Testis (tissue), 3 donors: ENCODE results near the gene SUSD1. TPM values are rescaled to one million over a fixed set of nuclear protein-coding genes. Genes with fewer than 3 reads are reported as not detected.

Experiments used
- DNase-seq: peaks from one replicate; pipeline ENCODE4 v3.0.0-alpha.2; 2019
- H3K27ac ChIP-seq, 2 donors: fragments of 200-600 bp; sonication (generic); one replicate each; pipeline ENCODE4 v1.5.1; 2019
- H3K27me3 ChIP-seq: fragments of 200-600 bp; sonication (generic); one replicate; pipeline ENCODE4 v1.5.1; 2019
- H3K36me3 ChIP-seq: fragments of 200-600 bp; sonication (generic); one replicate; pipeline ENCODE4 v1.5.1; 2017; ENCODE audit warnings: low read depth; ENCODE audit errors: missing control alignments
- H3K4me1 ChIP-seq: fragments of 200-600 bp; sonication (generic); one replicate; pipeline ENCODE4 v1.5.1; 2019
- H3K4me3 ChIP-seq, 2 donors: fragments of 200-600 bp; sonication (generic); one replicate each; pipeline ENCODE4 v1.5.1; 2017 to 2019
- H3K9me3 ChIP-seq: fragments of 200-600 bp; sonication (generic); one replicate; pipeline ENCODE4 v1.5.1; 2017
- CTCF ChIP-seq, 3 experiments: fragments of 450-650 bp in 2 of 3; fragments of 200-600 bp in 1 of 3; sonication (generic) in 1 of 3; IDR thresholded peaks; one replicate each; pipeline ENCODE4 v1.5.1; 2016 to 2019; ENCODE audit warnings: antibody characterized with exemption in 3 of 3, mild to moderate bottlenecking in 2 of 3, moderate library complexity in 1 of 3
- POLR2A ChIP-seq: fragments of 450-650 bp; IDR thresholded peaks from one replicate; pipeline ENCODE4 v1.6.1; 2017; ENCODE audit warnings: antibody characterized with exemption, mild to moderate bottlenecking, moderate library complexity
- WGBS, 2 donors: methylation state at CpG; one replicate each; pipeline ENCODE4 v1.1.5; 2018; 5-methylcytosine and 5-hydroxymethylcytosine counted together
- intact Hi-C: fragments of 100-400 bp; cut with DNase I; formaldehyde crosslinking; loops from one replicate; pipeline ENCODE4 v1.15.1; 2023; ENCODE audit warnings: low total_unique reads
- polyA plus RNA-seq: library from polyadenylated mRNA; stranded (reverse); fragments of 350-450 nt; fragmentation: Illumina TruSeq; extraction: RNeasy Lipid Tissue Mini Kit (QIAGEN cat#74804); gene quantifications from one replicate; pipeline ENCODE4 v1.2.3, GENCODE V29; 2014; ENCODE audit warnings: low read depth, low replicate concordance; ENCODE audit not compliant: insufficient read depth
- total RNA-seq, 2 donors: library from RNA; depleted of rRNA; stranded (reverse); fragments of >200 nt; gene quantifications; one replicate each; pipeline ENCODE4 v1.2.3, GENCODE V29; 2016

Gene SUSD1
- total and polyA plus RNA-seq, 3 donors from 2014 or later: 12.7 to 39.1 (median 28.0) TPM

- WGBS, 2 donors: 64% methylated on average over 2 of the region's 2 CpGs
- no peak for TF ChIP-seq POLR2A
- TF ChIP-seq CTCF (IDR thresholded peaks at IDR 0.05): no peak
- intact Hi-C loops: no loop called here
Measured at GRCh38 chr9:112056996-112057395, 118.1 kb downstream of the SUSD1 start.

GRCh38 chr9:112054916-112055315 is 120.2 kb downstream of the SUSD1 start:
- H3K36me3 ChIP-seq: no peaks in the 10 kb centered on the region
- H3K9me3 ChIP-seq: no peaks in the 10 kb centered on the region
- H3K4me1 ChIP-seq: peaks cover 6% of the 10 kb centered on the region
- WGBS, 2 donors: 88 to 97% methylated on average over 4 of the region's 4 CpGs
- intact Hi-C loops: no loop called here
- no peaks in the 10 kb centered on the region for H3K27me3 ChIP-seq
- TF ChIP-seq CTCF (IDR thresholded peaks at IDR 0.05) (no peak), POLR2A (no peak)
- H3K27ac ChIP-seq: no peak overlapping the region
- H3K4me3 ChIP-seq: no peak overlapping the region
- DNase-seq: no peak

More at GRCh38 chr9:112056996-112057395, 118.1 kb downstream of the SUSD1 start:
- DNase-seq: no peak
- Histone ChIP-seq H3K27me3 (no peaks in the 10 kb centered on the region), H3K4me3 (no peak overlapping the region), H3K9me3 (no peaks in the 10 kb centered on the region), H3K4me1 (no peaks in the 10 kb centered on the region), H3K27ac (no peak overlapping the region), H3K36me3 (no peaks in the 10 kb centered on the region)

GRCh38 chr9:112051812-112052211 is 123.3 kb downstream of the SUSD1 start:
- Histone ChIP-seq H3K27me3 (no peaks in the 10 kb centered on the region), H3K4me1 (peaks cover 6% of the 10 kb centered on the region), H3K36me3 (no peaks in the 10 kb centered on the region), H3K4me3 (no peak overlapping the region), H3K27ac (no peak overlapping the region), H3K9me3 (no peaks in the 10 kb centered on the region)
- 77 to 89% methylated on average over 5 of the region's 5 CpGs for WGBS, 2 donors
- intact Hi-C loops: no loop called here
- no peak for DNase-seq
- TF ChIP-seq POLR2A (no peak), CTCF (IDR thresholded peaks at IDR 0.05) (no peak)

- Histone ChIP-seq H3K4me1 (peaks cover 6% of the 10 kb centered on the region), H3K36me3 (no peaks in the 10 kb centered on the region), H3K27me3 (no peaks in the 10 kb centered on the region), H3K27ac (no peak overlapping the region), H3K9me3 (no peaks in the 10 kb centered on the region), H3K4me3 (no peak overlapping the region)
- intact Hi-C loops: no loop called here
- WGBS, 2 donors: 60 to 64% methylated on average over 7 of the region's 7 CpGs
- TF ChIP-seq CTCF (IDR thresholded peaks at IDR 0.05) (no peak), POLR2A (no peak)
- peak; percentile 77 for DNase-seq
Measured at GRCh38 chr9:112050544-112051475, 124.3 kb downstream of the SUSD1 start.
